Measurements from ENCODE around the gene AMT.
A peak's percentile ranks its signal among the peaks of the same experiment; 100 is the strongest.

AMT gene, protein sequence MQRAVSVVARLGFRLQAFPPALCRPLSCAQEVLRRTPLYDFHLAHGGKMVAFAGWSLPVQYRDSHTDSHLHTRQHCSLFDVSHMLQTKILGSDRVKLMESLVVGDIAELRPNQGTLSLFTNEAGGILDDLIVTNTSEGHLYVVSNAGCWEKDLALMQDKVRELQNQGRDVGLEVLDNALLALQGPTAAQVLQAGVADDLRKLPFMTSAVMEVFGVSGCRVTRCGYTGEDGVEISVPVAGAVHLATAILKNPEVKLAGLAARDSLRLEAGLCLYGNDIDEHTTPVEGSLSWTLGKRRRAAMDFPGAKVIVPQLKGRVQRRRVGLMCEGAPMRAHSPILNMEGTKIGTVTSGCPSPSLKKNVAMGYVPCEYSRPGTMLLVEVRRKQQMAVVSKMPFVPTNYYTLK

DNA sequence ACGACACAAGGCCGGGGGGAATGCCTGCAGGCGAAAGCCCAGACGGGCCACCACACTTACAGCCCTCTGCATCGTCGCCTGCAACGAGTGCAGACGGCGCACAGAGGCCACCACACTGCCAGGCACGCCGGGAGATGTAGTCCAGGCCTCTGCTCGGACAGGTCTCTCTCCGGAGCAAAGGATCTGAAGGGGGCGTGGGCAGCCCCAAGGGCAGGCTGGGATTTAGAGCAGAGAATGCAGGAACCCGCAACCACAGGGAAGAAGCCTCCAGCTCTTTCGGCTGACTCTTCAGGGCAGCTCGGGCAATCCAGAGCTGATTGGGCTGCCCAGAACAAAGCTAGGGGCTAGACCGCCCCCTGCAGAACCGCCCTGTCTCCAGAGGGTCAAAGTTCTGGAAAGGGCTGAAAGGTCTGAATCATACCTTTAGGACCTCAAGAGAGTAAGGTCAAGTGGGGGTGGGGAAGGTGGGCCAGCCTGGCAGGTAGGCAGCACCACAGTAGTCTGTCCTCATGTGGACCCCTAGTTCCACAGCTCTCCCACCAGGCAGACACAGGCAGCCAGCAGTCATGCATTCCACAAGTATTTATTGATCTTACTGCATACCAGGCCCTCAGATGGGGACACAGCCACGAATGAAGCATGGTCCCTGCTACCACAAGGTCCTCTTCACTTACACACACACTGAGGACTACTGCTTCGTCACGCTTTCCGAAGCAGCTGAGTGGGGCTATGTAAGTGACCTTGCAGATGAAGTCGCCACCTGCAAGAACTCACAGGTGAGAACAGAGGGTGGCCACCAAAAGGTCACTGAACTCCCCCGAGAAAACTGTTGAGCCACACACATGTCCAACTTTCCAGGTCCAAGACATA is at the start of gene AMT:
AMT (minus strand) TSS at position 95 of the 870 bp plus-strand sequence; CDS start at position 72, 23 bp downstream.
- peak; percentile 76 for DNase-seq (ENCODE audit: low spot score)

DNA sequence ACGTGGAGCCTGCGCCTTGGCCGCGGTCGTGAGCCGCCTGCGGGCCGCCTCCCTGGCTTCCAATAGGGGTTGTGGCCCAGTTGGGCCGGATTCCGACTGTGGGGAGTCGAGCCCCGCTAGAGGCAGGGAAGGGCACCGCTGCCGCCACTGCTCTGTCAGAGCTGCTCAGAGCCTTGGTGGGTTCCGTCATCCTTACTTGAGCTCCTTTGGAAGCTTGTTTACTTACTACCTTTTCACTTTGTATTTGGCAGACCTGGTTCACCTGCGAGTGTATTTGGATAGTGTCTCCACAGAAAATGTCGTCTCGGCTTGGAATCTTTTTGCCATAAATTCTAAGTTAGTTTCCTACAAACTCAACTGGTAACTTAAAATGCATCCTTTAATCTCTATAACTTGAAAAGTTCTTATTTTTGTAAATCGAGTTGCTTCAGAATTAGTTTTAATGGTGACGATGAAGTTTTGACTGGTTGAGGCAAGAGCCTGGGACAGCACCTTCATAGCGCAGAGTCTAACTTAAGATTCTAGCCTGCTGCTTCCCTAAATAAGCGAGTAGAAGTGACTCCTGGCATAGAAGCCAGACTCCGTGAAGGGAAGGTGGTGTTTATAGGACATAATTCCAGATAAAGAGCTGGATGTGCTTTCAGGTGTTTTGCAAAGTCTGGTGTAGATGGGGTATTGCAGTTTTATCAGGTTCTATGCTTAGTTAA is 48.6 kb upstream of the AMT start:
- no peak for DNase-seq (ENCODE audit: low spot score)

DNA sequence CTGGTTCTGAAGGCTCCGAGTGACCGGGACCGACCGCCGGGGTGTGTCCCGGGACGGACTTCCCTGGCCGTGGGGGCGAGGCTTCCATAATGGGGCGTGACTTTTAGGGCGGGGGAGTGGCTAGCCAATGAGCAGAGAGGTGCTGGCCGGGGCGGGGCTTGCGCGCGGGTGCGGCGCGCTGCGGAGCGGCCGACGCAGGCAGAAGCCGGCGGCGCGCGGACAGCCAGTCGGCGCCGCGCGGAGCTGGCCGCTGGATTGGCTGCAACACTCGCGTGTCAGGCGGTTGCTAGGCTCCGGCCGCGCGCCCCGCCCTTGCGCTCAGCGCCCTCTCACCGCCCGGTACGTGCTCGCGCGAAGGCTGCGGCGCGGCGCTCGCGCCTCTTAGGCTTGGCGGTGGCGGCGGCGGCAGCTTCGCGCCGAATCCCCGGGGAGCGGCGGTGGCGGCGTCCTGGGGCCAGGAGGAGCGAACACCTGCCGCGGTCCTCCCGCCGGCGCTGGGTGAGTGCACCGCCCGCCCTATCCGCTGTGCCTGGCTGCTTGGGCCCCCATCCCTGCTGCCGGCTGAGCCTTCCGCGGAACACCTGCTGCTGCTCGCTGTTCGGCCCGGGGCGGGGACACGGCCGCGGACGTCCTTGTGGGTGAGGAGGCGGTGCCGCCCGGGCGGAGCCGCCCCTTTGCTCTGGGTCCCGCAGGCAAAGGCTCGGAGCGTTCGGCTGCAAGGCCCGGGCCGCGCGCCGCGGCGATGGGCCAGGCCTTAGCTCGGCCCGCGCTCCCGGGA is 47.9 kb upstream of the AMT start, which contains the start of gene DAG1:
DAG1 (plus strand) TSS at position 332 of the 778 bp plus-strand sequence. CDS start 40,268 bp downstream, outside the sequence.
- DNase-seq (ENCODE audit: low spot score), result peak; percentile 96

DNA sequence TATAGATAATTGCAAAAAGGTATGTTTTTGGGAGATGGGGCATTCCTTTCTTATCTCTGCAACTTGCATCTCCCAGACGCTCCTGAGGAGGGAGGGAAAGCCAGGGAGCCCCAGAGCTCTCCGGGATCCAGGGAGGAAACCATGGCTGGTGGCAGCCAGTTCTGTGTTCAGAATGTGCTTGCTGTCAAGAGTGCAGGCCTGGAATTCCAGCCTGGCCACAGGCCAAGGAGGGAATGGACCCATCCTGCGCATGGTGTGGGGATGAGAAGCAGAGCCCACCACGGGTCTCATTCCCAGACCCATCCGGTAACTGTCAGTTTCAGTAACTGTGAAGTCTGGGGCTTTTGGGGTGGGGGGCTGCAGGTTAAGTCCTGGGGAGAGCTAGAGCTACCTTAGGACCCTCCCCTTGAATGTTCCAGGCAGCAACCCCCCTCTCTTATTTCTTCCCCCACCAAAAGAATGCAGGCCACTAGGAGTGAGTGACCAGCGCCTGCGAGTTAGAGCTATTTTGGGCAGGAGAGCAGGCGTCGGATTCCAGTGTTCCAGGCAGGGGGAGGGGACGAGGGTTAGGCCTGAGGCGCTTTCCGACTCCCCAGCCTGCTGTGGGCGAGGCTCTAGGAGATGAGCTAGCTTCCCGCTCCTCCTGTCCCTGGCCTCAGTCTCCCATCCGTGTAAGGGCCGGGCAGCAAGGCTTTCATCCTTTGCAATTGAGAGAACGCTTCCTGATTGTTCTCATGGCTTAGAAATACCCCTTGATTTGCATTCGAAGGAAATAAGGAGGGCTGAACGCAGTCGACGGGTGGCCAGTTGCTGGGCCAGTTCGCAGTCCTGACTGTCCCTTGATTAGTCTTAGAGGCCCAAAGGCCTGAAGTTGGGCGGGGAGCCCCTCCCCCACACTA is 47.0 kb upstream of the AMT start:
- DNase-seq (ENCODE audit: low spot score), result peak; percentile 84

DNA sequence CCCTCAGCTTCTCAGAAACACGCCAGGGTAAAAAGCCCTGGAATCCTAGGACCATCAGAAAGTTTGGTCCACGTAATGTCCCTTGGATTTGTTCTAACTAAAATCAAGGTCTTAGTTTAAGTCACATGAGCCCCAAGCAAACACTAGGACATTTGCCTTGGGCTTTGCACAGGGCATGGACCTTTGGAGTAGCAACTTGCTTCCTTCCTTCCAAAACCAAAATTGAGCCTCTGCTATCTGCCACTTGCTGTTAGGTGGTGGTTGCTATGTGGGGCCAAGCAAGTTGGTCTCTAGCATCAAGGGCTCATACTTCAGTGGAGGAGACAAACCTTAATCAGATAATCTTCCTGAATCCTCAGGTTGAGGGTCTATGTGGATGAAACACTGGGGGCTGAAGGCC is 43.8 kb upstream of the AMT start:
- no peak for DNase-seq (ENCODE audit: low spot score)

DNA sequence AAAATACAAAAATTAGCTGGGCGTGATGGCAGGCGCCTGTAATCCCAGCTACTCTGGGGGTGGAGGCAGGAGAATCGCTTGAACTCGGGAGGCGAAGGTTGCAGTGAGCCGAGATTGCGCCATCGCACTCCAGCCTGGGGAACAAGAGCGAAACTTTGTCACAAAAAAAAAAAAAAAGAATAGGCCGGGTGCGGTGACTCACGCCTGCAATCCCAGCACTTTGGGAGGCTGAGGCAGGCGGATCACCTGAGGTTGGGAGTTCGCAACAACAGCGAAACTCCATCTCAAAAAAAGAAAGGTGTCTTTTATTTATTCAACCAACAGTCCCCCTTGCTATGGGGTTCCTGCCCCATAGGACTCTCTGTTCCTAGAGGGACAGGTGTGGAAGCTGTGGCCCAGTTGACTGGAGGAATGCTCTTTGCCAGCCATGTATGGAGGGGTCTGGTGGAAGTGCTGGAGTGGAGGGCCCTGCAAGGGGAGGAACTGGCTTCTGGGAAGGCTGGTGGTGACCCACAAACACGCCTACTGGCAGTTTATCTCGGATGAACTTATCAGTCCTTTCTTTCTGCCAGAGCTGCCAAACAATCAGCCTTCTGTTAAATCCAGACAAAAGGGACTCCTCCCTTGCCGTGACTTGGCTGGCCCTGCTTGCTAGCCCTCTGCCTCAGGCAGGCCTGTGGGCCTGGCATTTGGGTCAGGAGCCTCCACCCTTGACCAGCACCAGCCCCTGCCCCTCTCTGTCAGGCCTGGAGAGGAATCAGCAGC is 43.2 kb upstream of the AMT start:
- no peak for DNase-seq (ENCODE audit: low spot score)

DNA sequence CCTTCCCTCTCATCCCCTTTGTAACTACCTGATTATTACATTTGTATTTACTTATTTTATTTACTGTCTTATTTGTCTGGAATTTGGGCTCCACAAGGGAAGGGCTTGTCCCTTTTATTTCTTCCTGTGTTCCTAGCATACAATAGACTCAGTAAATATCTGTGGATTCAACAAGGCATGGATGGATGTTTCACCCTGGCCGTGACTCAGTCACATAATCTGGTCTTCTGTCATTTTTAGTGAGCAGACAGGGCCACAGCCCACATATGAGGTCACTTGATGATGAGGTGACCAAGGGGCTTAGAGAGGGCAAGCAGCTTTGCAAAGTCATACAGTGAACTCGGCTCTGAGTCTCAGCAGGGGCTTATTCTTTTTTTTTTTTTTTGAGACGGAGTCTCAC is 39.9 kb upstream of the AMT start:
- peak; percentile 53 for DNase-seq (ENCODE audit: low spot score)

DNA sequence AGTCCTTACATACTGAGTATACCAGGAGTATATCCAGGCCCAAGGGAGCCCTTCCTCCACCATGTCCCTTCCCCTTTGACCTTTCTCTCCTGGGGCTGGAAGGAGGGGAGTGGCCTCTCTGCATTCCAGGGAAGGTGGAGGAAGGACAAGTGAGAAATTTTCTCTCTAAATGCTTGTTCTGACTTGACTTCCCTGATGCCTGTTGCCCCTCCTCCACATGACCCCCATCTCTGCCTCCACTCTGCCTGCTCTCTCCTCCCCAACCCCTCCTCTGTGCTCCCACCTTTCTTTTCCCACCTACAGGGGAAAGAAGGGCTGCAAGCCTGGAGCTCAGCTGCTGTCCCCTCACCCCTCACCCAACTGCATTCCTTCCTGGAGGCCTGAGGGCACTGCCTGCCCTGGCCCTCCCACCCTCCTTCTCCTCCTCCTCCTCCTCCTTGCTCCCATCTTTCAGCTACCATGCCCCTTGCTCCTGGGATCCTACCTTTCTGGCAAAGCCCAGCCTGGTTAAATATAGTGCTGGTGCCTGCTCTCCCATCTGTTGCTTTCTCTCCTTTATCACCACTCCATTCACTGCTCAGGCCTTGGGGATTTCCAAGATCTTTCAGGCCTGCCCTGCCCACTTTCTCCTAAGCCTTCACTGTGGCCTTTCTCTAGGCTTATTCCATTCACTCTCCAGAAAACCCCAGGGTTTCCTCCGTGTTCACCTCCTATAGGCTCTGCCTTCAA is 39.3 kb upstream of the AMT start:
- peak; percentile 65 for DNase-seq (ENCODE audit: low spot score)

DNA sequence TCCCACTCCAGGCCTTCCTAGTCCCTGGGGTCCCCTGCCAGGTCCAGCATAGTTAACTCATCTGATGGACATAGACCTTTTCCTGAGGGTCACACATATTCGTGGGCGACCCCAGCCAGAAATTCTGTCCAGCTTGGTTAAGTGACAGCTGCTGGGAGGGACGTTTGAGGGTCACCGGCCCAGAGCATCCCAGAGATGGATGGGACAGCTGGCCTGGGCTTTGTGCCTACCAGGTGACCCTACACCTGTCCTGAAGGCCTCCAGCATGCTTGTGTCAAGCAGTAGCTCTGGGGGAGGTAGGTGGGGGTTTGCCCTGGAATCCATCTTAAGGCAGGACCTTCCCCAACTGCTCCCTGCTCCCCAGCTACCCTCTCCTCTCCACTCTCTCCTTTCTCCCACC is 38.7 kb upstream of the AMT start:
- no peak for DNase-seq (ENCODE audit: low spot score)

DNA sequence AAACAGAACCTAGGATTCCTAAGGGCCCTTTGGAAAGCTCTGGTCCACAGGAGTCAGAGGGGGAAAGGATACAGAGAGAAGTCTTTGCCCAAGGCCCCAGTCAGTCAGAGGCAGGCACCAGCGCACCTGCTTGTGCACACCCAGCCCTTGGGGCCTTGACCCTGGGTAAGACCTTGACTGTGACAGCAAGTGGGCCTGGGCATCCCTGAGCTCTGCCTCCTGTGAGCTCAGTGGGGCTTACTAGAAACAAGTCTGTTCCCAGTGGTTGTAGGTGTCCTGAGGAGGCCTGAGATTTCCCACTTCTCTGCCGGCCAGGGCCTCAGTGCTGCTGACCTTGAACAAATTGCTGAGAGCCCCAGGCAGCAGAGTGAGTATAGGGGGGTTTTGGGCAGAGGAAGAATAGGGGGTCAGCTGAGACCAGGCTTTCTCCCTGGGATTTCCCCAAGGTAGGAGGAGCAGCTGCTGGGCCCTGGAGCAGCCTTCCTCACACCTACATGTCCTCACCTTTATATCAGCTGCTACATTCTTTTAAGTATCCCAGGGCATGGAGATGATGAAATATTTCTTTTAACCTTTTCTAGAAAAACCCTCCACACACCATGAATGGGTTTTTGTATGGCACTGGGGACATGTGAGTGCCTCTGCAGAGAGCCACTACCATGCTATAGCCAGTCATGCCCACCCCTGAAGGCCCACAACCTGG is 38.1 kb upstream of the AMT start:
- peak; percentile 17 for DNase-seq (ENCODE audit: low spot score)

DNA sequence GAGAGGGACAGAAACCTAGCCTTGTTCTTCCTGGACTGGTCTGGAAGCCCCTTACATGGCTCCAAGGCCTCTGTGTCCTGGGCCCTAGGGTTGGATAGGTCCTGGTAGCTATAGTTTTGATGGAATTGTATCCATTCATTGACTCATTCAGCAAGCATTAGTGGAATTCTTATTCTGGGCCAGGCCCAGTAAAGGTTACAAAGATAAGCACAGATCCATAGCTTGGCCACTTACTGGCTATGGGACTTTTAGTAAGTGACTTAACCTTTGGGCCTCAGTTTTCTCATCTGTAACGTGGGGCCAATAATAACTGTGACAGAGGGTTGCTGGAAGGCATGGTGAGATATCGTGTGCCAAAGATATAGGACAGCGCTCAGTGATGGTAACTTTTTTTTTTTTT is 34.2 kb upstream of the AMT start:
- DNase-seq (ENCODE audit: low spot score), result no peak

DNA sequence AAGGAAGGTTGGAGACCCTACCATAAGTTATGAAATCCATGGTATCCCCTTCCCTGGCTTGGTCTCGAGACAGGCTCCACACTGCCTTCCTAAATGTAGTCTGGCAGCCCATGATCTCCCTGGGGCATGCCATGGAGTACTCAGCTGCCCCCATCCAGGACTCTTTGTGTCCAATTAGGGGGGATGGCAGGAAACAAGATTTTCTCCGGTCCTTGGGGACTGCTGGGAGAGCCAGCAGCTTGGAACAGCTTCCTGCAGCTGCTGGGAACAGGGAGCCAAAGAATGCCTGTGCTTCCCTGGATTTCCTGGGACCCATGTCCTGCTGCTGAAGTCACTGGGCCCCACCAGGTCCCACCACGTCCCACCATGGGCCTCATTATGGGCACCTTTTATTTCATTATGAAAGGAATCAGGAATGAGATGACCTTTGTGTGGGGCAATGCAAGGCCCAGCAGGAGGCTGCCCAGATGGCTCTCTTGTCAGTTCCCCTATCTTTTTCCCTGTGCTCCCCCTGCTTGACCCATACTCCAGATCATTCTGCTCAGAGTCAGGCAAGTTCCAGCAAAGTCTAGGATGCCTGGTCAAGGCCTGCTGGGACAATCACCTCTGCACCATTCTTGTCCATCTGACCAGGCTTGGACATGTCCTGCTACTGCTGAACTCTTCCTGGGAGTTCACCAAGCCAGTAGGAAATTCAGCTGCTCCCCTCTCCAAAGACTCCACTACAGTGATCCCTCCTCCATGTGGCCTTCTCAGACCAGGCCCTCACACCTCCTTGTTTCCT is 32.8 kb upstream of the AMT start:
- peak; percentile 17 for DNase-seq (ENCODE audit: low spot score)

DNA sequence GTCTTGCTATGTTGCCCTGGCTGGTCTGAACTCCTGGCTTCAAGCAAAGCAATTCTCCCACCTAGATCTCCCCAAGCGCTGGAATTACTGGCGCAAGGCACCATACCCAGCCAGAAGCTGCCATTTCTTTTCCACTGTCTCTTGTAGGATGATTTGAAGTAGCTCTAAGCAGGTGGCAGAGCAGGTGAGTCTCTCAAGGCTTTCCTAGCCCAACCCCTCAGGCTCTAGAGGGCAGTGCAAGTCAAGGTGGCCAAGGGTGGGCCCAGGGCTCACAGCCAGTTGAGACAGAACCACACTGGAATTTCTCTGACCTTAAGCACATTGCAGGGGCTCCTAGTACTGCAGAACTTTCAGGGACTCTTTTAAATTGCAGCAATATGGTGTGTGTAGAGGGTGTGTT is 32.2 kb upstream of the AMT start:
- peak; percentile 71 for DNase-seq (ENCODE audit: low spot score)

DNA sequence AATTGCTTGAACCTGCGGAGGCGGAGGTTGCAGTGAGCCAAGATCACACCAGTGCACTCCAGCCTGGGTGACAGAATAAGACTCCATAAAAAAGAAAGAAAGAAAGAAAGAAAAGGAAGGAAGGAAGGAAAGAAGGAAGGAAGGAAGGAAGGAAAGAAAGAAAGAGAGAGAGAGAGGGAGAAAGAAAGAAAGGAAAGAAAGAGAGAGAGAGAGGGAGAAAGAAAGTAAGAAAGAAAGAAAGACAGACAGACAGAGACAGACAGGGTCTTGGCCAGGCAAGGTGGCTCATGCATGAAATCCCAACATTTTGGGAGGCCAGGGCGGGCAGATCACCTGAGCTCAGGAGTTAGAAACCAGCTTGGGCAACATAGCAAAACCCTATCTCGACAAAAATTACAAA is 31.3 kb upstream of the AMT start:
- DNase-seq (ENCODE audit: low spot score), result no peak

DNA sequence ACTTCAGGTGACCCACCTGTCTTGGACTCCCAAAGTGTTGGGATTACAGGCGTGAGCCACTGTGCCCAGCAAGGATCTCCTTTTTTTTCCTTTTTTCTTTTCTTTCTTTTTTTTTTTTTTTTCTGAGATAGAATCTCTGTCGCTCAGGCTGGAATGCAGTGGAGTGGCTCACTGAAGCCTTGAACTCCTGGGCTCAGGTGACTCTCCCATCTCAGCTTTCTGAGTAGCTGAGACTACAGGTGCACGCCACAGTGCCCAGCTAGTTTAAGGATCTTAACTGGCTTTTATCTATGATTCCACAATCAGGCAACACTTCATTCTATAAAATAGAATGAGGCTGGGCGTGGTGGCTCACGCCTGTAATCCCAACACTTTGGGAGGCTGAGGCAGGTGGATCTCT is 23.1 kb upstream of the AMT start:
- no peak for DNase-seq (ENCODE audit: low spot score)

DNA sequence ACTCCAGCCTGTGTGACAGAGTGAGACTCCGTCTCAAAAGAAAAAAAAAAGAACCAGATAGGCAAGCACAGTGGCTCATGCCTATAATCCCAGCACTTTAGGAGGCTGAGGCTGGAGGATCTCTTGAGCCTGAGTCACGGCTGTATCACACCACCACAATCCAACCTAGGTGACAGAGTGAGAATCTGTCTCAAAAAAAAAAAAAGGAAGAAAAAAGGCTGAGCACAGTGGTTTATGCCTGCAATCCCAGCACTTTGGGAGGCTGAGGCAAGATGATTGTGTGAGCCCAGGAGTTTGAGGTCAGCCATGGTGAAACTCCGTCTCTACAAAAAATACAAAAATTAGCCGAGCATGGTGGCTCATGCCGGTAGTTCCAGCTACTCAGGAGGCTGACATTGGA is 12.5 kb upstream of the AMT start:
- DNase-seq (ENCODE audit: low spot score), result no peak

DNA sequence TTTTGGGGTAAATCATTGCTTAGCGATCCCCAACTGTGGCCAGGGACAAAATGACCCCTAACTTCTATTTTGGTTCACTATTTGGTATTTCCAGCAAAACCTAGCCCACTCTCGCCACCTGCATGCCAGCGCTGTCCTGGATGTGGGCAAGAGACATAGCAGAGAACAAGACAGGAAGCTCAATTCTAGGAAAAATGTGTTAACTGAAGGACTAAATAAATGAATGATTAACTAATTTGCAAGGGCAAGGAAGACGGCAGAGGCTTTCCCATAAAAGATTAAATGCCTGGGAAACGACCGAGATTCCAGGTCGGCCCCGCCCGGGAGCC is 6.4 kb upstream of the AMT start:
- DNase-seq (ENCODE audit: low spot score), result no peak

DNA sequence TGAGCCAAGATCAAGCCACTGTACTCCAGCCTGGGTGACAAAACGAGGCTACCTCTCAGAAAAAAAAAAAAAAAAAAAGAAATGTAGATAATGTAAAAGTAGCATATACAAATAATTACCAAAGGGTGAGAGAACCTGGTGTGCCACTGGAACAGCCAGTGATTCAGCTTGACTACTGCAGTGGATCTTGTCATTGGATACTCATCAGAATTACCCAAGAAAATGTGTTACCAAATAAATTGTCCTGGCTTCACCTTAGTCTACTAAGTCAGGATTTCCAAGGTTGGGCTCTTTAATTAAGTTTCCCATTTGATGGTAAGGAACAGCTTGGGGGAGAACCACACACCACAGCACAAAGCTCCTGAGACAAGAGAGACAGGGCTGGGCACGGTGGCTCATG is 5.3 kb upstream of the AMT start:
- DNase-seq (ENCODE audit: low spot score), result no peak

All from cerebellar cortex (tissue), 1 donor.